HG03457 (cell line): ENCODE measurements around the gene TMEM26.

ENCODE experiments used
- ATAC-seq: cut with Tn5 transposase; IDR thresholded peaks from one replicate; pipeline ENCODE4 v1.9.1; 2021; ENCODE audit warnings: moderate number of reproducible peaks; ENCODE audit not compliant: unreplicated experiment

Gene TMEM26

DNA sequence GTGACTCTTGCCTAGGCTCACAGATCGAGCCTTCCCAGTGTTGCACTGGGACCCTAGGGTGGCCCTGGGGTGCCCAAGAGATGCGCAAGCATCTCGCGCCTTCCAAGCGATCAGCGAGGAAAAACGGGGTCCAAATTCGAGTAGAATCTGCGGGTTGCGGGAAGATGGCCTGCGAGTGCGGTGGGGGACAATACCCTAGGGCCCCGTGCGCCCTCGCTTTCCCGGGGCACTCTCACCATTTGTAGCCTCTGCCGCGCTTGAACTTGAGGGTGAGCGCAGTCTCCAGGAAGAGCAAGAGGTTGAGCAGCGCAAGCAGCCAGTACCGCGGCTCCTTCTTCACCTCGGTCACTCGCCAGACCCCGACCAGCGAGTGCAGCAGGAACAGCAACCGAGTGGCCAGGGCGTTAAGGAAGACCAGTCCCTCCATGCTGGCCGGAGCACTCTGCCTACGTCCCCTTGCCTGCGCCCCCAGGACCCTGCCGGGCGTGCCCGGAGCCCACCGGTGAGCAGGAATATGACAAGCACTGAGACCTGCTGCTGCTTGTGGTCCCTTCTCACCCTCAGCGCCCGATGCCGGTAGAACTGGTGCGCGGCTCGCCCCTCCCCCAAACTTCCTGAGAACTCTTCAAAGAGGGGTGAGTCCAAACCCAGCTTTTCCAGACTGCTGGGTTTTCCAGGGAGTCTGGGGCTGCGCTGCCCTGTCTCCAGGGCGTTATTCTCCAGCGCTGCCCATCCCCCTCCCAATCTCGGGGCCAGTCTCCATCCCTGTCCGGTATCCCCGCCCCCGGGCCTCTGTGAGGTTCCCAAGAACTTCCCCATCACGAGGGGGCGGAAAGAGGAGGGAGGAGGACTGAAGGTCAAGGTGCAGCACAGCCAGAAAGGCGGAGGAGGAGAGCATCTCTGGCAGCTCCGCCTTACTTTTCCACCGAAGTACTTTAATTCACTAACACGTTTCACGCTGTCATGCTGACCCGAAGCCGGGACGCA, at the start of gene TMEM26:
Gene TMEM26, minus strand, starts transcription at position 727 of the 987 bp plus-strand sequence. Its CDS starts 300 bp downstream, at position 427.
- no peak for ATAC-seq

DNA sequence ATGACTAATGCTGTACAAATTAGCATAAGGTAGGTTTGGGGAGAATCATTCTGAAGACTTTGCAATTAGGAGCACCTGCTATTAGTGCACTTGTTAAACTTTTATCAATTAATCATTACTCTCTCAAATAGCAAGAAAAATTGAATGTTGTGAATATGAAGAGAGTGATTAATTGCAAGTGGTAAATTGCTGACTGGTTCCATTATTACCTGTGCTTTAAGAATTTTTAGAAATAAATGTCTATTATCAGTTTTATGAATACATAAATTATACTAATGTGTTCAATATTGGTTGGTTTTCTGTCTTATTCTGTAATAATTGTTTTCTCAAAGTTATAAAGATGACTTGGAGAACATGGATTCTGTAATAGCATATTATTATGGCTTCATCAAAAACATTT, 47.3 kb upstream of the TMEM26 start:
- no peak for ATAC-seq

DNA sequence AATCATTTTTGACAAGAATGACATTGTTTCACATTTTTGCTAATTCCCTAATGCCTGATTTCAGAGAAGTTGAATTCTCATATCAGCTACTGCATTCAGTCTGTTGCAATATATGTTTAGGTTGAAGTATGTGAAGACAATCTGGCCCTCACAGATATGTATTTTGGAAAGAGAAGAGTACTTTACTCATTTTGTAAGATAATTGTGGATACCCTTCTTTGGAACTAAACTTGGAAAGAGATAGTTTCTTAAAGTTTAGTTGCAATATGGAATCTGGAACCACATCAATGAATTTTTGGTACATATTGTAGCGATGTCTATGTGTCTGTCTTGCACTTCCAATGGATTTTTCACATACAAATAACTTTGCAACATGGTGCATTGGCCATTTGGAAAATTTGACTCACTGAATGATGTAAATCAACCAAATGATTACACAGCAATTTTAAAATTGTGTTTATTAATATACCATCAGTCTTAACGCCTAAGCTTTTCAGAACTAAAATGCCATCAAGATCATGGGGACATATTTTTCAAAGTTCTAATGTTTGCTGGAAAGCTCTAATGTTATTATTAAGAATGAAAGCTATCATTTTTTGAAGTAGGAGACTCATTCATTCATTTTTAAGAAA, 39.3 kb upstream of the TMEM26 start:
- no peak for ATAC-seq

DNA sequence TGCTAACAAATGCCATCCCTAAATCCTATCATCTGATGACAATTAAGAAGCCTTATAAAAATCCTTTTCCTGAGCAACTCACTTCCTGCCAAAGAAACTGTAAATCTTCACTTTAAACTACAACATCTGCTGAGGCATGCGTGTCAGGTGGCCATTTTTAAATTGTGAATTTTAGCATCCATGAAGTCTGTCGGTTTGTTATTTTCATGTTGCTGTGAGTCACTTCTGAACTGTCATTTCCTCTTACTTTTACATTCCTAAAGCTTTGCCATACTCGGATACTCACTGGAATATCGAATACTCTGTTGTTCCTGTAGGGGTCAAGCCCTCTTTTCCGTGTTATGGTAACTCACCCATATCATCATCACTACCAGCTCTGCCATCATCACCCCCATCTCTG, 34.3 kb upstream of the TMEM26 start:
- ATAC-seq: no peak

DNA sequence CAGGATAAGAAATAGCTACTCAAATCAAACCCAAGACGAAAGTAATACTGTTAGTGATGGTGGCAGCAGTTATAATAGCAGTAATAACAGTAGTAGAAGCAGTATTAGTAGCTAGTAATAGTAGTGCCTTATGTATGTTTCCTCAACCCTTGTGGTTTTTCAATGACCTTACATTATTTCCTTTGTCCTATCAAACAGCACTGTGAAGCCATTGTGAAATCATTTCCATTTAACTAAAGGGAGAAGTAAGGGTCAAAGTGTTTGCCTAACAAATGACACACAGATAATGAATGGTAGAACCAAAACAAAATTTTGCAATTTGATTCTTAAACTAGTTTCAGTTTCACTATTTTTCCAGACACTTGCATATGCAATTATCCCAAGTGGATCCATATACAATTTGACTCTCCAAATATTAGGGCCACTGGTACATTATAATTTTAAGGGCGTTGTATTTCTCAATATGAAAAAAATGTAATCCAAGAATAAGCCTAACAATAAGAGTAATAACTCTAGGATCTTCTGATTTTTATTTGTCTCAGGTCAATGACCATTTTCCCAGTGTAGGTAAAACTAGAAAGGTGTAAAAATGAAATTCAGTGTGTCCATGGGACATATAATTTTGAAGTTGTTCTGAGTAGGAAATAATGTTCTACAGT, 33.7 kb upstream of the TMEM26 start:
- no peak for ATAC-seq

DNA sequence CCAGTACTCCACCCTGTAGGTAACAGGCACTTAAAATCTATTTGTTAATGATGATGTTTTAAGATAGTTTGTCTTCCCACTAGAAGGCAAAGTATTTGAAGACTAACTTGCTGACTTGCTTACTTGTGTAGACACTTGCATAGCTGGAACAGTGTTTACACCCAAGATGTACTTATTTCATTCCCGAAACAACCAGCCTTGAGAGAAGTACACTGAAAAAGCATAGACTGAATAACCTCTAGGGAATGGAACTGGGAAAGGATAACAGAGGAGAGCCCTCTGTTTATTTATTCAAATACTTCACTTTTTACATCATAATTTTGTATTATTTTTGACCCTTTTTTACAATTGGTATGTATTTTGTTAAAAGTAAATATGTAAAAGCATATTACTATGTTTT, 33.1 kb upstream of the TMEM26 start:
- ATAC-seq: no peak

DNA sequence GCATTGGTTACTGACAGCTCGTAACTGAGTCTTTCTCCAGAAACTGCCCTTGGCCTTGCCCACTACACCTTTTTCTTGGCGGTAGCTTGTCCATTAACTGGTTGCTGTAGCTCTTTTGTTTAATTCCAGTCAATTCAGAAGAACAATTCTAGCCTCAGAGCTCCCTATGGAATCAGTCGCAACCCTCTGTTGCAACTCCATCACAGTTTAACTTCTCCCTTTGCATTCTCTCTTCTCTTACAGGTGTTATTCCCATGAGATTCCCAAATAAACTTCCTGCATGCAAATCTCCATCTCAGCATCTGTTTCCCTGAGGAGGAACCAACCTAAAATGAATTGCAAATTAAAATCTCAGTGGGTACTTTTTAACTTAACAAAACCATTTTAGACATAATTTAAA, 28.4 kb upstream of the TMEM26 start:
- no peak for ATAC-seq

DNA sequence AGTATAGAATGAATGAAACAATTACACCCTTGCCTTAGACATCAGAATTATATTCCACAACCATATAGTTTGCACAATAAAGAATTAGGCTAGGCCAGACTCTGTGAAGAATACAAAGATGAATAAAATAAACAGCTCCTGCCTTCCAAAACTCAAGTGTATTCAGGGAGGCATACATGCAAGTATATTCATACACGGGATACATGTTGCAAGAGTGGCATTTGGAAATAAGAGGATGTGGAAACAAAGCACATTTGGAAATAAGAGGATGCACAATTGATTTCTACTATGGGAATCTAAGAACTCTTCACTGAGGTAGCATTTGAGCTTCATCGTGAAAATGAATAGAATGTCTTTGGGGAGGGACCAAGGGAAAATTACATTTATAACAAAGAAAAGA, 27.0 kb upstream of the TMEM26 start:
- ATAC-seq: no peak

DNA sequence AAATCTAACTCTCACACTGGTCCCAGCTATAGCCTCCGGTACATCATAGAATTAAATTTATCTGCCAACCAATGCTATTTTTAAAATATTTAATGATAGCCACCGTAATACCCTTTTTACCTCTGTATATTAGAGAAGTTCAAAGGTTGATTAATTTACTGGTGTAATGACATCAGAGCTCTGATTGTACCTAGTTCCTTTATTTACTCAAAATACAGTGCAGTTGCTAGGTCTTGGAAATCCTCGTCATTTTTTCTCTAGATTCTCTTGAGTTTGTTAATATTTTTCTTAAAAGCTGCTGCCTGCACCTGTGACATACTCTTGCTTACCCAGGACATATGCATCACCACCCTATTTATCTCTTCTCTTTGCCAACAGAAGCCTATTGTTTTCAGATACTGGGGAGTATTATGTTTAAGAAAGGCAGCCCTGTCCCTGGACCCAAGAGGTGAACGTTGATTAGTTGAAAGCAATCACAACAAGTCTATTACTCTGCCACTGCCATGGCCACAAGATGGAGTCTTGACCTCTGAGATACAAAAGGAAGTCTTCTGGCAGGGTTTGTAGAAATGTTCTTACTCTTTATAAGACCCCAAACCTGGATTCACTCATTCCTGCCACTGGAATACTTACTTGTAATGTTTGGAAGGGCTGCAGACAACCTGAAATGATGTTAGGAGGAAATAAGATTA, 25.6 kb upstream of the TMEM26 start:
- no peak for ATAC-seq

DNA sequence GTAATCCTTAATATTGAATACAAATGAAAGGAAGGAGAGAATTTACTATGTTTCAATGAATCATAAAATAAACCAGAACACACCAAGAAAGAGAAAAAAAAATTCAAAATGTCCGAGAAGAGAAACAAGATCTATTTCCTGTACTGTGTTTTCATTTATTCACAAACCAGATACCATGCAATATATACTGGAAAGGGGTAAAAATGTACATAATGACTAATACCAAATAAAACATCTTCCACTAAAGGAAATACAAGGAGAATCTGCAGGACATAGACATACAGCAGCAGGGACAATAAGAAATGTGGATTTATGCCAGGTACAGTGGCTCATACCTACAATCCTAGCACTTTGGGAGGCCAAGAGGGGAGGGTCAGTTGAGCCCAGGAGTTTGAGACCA, 24.3 kb upstream of the TMEM26 start:
- ATAC-seq: no peak

DNA sequence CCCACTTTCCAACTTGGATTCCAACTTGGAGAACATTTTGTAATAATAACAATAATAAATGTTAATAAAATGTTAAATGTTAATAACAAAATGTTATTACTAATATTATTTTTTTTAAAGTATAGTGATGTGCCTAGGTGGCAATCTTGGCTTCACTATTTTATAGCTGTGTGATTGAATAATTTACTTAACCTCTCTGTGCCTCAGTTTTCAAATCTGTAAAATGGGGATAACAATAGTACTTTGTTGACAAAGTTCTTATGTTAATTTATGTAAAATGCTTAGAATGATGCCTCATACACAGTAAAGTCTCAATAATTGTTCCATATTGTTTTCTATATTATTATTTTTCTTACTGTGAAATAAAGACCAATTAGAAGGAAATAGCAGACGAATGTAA, 23.3 kb upstream of the TMEM26 start:
- ATAC-seq: no peak

DNA sequence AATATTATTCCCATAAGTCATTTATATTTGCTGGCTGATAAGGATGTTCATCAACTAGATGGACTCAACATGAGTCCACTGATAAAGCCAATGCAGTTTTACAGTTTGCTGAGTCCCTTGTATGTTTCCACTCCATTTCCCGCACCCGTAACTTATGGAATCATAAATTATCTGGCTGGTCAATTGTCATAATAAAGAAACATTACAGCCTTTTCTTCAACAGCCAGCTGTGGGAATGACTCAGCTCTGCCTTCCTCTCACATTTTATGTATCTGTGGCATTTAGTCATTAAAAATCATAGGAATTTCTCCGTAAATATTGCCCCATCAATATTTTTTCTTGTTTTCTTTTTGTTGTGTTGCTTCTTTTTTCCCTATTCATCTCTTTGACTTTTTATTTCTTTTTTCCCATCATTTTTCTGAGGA, 22.3 kb upstream of the TMEM26 start:
- ATAC-seq: no peak

DNA sequence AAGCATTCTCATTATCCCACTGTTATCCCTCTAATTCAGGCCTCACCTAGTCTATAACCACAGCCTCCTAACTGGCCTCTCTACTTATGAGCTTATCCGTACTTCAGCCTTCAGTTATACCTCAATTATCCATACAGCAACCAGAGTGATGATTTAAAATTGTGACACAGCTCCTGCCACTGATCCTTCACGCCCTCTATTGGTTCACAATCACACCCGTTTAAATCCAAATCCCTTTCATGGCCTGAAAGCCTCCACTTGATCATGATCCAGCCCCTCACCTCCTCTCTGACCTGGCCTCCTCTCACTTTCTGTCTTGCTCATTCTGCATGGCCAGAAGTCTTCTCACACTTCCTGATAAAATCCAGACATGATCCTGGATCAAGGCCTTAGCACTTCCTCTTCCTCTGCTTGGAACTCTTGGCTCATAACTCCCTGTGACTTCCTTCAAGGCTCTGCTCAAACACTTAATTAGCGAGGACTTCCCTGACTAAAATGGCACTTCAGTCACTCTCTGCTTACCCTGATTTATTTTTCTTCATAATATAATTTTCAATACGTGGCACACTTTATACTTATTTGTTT, 19.0 kb upstream of the TMEM26 start:
- no peak for ATAC-seq

DNA sequence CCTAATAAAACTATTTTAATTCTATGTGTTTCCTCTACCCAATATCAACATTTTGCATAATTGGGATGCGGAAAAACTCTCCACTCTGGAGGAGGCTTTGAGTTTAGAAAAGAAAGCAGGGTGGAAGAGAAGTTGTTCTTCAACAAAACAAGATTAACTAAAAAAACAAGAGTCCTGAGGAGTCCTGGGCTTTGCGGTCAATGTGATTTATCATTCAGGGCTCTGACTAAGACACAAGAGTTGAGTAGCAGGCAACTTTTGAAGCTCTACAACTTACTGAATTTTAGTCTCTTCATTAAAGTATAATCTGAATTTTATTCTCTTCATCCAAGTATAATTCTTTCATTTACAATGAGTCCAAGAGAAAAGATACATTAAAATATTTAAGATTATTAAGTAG, 18.3 kb upstream of the TMEM26 start:
- ATAC-seq: no peak

DNA sequence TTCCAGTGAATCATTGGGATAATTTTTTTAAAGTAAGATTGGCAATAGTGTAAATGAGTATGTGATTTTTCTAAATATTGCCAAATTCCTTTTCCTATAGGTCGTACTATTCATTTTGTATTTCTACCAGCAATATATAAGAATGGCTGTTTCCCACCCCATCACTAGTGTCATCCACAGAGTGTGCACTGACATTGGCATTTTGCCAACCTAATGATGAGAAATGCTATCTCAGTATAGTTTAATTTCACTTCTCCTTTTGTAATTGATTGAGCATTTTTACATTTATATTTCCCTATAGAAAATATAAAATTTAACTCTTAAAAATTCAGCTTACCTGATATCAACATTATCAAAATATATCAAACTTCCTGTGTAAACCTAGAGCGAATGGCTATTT, 17.6 kb upstream of the TMEM26 start:
- no peak for ATAC-seq

DNA sequence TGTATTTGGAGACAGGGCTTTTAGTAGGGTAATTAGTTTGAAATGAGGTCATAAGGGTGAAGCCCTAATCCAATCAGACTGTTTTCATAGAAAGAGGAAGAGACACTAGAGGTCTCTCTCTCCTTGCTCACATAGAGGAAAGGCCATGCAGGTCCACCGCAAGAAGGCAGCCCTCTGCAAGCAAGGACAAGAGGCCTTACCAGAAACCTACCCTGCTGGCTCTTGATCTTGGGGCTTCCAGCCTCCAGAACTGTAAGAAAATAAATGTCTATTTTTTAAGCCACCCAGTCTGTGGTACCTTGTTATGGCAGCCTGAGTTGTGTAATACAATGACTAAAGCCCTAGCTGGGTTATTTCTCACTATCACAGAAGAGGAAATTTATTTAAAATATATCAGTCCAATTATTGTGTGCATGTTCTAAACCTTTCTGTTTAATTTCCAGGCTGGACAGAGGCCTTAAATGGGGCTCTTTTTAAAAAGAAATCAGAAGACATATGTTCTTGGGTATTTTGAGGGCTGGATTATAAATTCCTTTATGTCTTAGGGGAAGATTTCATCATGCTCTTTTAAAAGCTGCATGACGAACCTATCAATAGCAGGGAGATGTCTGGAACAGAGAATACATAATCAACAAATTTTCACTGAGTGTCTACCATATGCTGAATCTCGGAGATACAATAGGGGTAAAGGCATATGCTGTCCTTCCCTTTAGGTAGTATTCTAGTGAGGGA, 12.9 kb upstream of the TMEM26 start:
- ATAC-seq: no peak

DNA sequence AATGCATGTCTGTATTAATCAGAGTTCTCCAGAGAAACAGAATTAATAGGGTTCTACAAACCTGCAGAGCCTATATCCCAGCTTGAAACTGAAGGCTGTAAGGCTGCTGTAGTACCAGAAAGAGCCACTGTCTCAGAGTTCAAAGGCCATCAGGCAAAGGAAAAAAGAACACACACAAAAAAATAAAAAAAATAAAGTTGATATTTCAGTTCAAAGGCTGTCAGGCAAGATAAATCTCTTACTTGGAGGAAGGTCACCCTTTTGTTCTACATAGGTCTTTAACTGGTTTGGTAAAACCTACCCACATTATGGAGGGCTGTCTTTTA, 12.0 kb upstream of the TMEM26 start:
- no peak for ATAC-seq

DNA sequence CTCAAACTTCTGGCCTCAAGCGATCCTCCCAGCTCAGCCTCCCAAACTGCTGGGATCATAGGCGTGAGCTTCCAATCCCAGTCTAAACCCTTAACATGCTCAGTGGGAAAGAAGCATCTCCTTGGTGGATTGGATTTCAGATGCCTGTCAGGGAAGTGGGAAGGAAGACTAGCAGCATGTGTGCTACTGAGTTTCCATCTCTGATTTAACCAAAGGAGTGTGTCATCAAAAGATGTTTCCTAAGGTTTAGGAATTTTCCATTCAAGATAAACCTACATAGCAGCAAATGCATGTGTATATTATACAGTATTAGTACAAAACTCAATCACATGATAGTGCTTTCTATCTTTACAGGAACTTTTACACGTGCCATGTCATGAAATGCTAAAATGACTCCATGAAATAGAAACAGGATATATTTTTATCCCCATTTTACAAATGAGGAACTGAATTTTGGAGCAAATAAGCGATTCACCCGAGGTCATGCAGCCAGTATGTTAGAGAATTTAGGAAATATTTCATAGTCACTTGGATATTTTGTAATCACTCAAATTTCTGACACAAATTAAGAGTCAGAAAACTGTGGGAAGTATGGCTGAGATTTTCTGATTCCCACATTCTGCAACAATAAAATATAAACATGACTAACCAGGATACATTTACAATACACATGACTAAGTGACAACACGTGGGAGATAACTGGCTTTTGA, 11.4 kb upstream of the TMEM26 start:
- ATAC-seq: no peak

DNA sequence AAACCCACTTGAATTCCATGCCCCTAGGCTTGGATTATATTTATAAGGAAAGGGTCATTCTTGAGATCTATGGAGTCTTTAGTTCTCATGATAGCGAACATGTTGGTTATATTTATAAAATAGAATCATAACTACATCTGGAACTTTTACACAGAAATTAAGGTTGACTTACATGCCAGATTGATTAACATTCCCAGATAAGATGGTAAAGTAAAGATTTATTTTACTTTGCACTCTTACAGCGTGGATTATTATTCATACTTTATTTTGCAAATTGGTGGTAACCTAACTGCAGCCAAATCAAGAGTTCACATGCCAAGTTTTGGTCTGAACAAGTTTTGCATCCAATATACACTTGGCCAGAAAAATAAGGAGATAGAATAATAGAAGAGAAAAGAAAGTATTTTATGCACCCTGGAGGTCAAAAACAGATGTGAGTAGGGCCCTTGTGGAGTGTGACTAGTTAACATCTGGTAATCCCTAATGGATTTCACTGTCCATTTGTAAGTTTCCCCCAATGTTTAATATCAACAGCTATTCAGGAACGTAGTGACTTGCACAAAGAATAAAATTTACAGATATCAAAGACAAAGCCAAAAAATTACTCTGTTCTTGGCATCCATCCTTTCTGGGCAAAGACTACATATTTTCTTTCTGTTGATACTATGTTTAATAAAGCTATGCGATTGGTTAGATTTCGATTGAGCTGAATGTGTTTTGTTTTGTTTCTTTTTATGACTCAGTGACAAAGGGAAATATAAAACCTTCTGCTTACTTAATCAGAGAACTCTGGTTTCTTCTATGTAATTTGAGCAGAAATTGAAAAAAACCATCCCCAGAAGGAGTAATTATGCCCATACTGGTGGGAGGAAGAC, 10.1 kb upstream of the TMEM26 start:
- ATAC-seq: no peak
